Measurements from ENCODE around the gene TCEAL2.
A peak's percentile ranks its signal among the peaks of the same experiment; 100 is the strongest.
"Not testable (repeated sequence)": the region's sequence is repeated elsewhere in the genome, so short reads cannot be mapped to it uniquely, and the experiment has no call there.

The TCEAL2 gene

DNA sequence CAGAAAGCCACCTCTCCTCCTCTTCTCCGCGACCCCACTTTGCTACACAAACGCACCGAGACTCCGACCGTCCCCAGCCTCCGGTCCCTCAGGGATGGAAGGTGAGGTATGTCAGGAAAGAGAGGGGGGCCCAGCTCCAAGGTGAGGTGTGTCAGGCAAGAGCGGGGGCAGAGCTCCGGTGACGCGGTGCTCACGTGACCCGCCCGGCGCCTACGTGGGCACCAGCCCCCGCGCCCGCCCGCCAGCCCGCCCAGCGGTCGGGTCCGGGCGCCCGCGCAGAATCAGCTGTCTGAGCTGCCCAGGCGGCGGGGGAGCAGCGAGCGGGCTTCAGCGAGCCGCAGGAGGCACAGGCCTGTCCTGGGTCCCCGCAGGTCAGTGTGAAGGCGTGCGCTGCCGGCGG, at the start of gene TCEAL2:
TSS of gene TCEAL2 (plus strand) at position 244 of the 400 bp plus-strand sequence. CDS start 1,152 bp downstream, outside the sequence.
- DNase-seq, result not testable (repeated sequence)

DNA sequence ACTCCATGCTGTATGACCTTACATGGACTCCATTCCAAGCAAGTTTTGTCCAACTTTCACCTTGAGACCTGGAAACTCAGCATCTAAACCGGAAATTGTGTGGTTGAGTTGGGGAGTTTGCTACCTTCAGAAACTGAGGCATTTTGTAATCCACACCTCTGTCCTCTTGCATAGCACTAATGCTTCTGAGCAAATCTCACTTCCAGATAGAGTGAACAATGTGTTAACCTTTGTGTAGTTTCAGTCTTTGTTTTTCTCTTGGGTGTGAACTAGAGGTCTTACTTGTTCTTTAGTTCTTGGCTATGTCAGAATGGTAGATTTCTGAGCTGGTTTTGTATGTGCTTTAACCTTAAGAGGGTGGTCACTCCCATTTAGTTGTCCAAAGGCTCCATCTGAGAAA, 48.1 kb upstream of the TCEAL2 start:
- no peak for DNase-seq

DNA sequence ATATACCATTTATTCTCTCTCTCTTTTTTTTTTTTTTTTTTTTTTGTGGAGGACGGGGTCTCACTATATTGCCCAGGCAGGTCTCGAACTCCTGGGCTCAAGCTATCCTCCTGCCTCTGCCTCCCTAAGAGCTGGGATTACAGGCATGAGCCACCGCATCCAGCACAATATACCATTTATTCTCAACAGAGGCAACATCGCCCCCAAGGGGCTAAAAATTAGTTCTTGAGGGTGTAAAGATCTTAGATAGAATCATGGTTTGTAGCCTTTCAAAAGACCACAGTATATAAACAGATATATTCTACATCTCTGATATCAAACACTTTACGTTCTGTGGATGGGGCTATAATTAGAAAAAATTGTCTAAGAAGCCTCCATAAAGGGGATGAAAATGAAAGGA, 39.8 kb upstream of the TCEAL2 start:
- no peak for DNase-seq

DNA sequence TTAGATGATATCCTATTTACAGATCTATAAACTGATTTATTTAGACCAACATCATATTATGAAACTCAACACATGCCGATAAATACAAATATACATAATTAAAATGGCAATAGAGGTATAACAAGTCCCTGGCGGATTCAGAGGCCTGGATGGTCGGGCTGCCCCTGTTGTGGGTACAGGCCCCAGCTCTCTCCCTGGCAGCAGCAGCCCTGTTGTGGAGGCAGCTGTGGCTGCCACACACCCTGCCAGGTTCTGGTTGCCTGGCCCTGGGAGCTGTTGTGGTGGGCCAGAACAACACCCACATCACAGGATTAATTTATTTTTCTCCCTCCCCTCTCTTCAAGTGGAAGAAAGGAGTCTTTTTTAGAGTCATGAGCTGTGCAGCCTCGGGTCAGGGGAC, 12.1 kb upstream of the TCEAL2 start:
- DNase-seq, result no peak

DNA sequence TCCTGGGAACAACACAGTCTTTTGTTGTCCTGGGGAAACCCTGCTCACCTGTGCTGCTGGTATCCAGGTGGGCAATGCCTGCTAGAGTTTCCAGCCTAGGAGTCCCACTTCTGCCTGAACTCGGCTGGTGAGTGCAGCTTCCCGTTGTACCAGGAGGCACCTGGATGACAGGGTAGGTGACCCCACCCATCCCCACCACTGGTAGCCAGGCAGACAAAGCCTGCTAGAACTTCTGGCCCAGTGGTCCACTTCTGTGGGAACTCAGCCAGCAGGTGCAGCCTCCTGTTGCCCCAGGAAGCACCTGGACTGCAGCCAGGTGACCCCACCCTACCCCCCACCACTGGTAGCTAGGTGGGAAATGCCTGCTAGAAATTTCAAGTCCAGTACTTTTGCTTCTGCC, 9.7 kb upstream of the TCEAL2 start:
- no peak for DNase-seq

DNA sequence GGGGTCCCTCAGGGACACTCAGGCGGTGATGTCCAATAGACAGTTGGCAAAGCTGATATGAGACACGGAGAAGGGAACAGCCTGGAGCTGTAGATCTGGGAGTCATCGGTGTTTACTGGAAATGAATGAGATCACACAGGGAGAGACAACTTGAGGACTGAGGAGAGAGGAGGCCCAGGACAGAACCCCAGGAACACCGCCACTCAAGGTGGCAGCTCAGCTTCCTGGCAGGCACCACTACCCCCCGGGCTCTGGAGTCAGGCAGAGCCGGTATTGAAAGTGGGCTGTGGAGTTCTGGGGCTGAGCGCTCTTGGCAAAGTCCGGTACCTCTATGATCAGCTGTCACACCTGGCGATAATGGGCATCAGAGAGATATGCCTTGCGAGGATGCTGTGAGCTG, 465 bp upstream of the TCEAL2 start:
- DNase-seq, result not testable (repeated sequence)

DNA sequence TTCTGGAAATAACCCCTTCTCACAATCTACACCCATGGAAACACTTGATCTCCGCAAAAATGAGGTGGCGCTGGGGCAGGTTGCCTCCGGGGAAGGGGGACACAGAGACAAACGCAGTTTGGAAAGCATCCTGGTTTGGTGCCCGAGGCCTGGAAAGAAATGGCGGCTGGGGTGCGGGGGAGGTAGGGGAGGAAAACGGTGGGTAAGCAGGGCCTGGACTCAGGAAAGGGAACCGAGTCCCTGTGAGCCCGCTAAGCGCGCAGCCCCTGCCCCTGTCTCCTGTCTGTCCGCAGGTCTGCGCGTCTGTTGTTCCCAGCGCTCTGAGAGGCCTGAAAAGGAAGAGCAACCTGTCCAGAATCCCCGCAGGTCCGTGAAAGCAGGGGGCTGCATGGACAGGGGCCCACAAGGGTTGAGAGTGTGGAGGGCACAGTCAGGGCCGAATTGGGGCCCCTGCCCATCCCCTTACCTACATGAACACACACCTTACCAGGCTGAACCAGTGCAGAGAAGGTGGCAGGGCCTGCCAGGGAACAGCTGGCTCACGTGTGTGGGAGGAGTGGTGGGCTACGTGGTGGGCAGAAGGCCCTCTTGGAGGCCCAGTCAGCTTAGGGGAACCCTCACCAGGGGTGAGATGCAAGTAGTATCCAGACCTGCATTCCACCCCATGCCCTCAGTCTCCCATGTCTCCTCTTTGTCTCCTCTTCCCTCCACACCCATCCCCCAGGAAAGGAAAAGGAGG, 770 bp downstream of the TCEAL2 start:
- not testable (repeated sequence) for DNase-seq

DNA sequence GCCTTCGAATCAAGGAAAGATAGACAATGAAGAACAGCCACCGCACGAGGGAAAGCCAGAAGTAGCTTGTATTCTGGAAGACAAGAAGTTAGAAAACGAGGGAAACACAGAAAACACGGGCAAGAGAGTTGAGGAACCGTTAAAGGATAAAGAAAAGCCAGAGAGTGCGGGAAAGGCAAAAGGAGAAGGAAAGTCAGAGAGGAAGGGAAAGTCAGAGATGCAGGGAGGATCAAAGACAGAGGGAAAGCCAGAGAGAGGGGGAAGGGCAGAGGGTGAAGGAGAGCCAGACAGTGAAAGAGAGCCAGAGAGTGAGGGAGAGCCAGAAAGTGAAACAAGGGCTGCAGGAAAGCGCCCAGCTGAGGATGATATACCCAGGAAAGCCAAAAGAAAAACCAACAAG, 1.4 kb downstream of the TCEAL2 start:
- DNase-seq, result no peak

DNA sequence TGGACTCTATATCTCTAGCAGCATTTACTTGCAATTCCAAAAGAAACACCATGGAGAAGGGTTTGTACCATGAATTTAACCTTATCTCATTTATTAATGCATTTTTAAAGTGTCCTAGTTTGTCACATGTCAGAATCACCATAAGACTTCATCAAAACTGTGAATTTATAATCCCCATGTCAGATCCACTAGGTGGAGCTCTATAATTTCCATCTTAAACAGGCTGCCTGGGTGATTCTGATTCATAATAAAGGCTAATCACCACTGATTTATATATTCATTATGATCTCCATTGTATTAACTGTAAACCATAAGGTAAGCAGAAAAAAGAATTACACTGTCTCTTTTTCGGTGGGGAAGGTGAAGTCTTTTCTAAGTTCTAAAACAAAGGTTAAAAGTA, 4.0 kb downstream of the TCEAL2 start:
- DNase-seq, result no peak

DNA sequence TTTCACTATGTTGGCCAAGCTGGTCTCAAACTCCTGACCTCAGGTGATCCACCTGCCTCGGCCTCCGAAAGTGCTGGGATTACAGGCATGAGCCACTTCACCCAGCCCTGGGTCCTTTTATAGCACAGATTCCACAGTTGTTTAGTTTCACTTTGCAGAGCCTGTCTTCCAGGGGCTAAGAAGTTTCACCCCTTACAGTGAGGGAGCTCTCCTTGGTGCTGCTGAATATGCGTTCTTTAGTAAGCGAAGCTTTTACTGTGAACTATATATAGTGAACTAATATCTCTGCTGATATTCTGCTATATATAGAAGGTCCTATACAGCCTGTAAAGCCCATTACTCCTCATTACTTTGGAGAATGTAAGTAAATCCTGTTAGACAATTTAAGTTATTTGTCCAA, 12.6 kb downstream of the TCEAL2 start:
- no peak for DNase-seq

DNA sequence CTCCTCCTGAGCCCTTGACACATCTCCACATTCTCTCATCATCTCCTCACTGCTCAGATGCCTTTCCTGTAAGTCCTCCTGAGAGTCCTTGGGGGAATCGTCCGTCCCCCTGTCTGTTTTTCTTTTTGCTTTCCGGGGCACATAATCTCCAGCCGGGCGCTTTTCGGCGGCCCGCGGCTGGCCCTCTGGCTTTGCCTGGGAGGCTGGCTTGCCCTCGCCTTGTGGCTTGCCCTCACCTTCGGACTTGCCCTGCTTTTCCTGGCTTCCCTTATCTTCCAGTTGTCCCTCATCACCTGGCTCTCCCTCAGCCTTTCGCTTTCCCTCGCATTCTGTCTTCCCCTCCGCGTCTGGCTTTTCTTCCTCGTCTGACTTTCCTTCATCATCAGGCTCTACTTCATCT, 15.4 kb downstream of the TCEAL2 start:
- not testable (repeated sequence) for DNase-seq

DNA sequence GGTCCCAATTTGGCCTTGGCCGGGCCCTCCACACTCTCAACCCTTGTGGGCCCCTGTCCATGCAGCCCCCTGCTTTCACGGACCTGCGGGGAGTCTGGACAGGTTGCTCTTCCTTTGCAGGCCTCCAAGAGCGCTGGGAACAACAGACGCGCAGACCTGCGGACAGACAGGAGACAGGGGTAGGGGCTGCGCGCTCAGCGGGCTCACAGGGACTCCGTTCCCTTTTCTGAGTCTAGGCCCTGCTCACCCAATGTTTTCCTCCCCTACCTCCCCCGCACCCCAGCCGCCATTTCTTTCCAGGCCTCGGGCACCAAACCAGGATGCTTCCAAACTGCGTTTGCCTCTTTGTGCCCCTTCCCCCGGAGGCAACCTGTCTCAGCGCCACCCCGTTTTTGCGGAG, 16.2 kb downstream of the TCEAL2 start:
- DNase-seq, result not testable (repeated sequence)

DNA sequence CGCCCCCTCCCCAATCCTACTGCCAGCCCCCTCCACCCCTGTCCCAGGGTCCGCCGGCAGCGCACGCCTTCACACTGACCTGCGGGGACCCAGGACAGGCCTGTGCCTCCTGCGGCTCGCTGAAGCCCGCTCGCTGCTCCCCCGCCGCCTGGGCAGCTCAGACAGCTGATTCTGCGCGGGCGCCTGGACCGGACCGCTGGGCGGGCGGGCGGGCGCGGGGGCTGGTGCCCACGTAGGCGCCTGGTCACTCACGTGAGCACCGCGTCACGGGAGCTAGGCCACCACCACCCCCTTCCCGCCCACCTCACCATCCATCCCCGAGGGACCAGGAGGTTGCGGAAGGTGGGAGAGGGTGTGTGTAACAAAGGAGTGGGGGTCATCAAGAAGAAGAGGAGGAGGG, 16.8 kb downstream of the TCEAL2 start, which contains the start of gene TCEAL6:
TSS of gene TCEAL6 (minus strand) at position 208 of the 400 bp plus-strand sequence.
- not testable (repeated sequence) for DNase-seq

DNA sequence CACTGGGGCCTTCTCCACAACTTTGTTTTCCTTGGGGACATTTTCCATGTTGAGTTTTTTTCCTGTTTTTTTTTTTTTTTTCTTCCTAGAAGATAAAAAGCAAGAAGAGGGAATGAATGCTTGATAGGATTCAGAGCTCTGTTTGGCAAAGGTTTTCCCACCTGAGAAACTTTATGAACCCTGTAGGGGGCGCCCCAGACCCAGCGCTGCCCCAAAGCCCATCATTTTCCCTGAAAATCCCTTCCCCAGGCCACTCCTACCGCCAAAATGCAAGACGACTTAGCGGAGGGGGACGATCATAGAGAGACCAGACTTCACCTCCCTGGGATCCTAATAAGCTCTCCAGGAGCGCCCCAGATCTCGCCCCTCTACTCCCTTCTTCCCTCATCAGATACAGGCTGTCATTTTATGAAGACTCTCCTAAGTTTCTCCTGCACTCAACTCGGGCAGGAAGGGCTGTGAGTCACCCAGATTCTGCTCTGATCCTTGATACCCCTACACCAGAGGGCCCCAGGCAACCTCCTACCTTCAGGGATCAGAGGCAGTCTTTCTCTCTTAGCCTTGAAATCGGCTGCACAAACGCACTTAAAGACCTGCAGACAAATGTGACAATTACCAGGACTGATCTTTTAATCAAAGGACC, 28.9 kb downstream of the TCEAL2 start:
- no peak for DNase-seq

DNA sequence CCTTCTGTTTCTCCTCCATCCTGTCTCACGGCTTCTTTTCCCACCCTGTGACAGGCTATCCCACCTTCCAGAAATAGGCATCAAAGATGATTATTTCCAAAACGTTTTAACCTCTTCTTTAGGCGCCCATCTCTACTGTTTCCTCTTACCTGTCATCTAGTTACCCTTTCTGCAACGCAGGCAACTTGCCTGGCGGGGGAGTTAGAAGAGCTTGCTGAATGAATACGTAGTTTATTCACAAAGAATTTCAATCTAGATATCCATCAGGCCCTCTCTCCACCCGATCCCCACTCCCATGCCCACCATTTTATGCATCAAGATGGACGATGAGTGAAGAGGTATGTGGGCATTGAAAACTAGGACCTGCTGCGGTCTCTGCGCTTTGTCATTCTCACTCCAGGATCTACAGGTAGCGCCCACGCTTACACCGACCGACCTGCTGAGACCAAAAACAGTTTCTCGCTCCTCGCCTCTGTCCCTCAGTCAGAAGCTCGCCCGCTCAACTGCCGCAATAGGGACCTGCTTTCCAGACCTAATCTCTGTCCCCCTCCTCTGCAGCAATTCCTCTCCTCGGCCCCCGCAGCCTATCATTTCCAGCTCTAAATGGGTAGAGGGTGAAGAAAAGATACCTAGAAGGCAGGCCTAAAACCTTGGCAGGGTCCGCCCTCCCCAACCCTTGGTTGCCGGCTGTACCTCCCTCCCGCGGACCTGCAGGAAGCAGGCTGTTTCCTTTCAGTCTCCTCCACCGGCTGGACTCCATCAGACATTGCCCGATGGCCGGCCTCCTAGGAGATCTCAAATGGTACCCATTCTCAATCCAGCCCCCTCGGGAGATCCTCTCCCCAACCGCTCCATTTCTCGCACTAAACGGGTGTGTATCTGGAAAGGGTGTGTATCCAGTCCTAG, 29.7 kb downstream of the TCEAL2 start:
- DNase-seq, result no peak

DNA sequence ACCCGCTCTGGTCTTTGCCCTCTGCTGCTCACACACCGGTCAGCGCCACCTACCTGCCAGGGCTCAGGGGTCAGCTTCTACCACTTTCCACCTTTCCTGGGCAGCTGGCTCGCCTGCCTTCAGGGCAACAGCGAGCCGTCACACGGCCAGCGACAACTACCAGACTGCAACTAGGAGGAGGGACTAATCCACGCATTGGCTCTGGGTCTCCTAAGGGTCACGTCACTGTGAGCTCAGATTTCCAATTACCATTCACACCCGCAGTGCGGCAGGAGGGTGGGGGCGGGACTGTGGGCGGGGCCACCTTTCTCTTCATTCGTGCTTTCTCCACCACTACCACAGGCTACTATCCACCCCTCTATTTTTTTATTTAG, 30.3 kb downstream of the TCEAL2 start, which contains the start of gene BEX5:
TSS of gene BEX5 (minus strand) at position 172 of the 374 bp plus-strand sequence. CDS start 1,712 bp downstream, outside the sequence.
- peak; percentile 66 for DNase-seq
